ENCODE data around the gene TCEAL5.
"Not testable (repeated sequence)": the region's sequence is repeated elsewhere in the genome, so short reads cannot be mapped to it uniquely, and the experiment has no call there.

The TCEAL5 gene

DNA sequence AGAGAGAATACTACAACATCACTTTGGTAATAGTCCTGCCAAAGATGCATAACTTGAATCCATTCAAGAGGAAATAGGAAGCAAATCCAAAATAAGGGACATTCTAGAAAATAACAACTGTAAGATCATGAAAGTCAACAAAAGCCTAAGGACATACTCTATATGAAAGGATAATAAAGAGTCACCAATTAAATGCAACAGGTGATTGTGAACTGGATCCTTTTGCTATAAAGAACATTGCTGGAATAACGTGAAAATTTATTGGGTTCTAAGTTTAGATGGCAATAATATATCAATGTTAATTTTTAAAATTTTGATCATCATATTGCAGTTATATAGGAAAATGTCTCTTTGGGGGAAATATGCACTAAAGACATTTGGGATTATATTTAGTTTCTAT lies 41.7 kb downstream of the TCEAL5 start:
- H3K27ac ChIP-seq (ENCODE audit: low read depth, low read length): no peak overlapping the region
- H3K36me3 ChIP-seq (ENCODE audit: control insufficient read depth, insufficient read depth, low read length): no peaks in the 10 kb centered on the region
- H3K4me1 ChIP-seq (ENCODE audit: control insufficient read depth, insufficient read depth, low read length): peaks cover 4% of the 10 kb centered on the region; the same call in 1 of the 2 replicates
- H3K27me3 ChIP-seq (ENCODE audit: control insufficient read depth, insufficient read depth, low read length): peaks cover 16% of the 10 kb centered on the region; the same call in 1 of the 2 replicates
- H3K4me3 ChIP-seq (ENCODE audit: low read depth, low read length): no peak overlapping the region
- no peaks in the 10 kb centered on the region for H3K9me3 ChIP-seq (ENCODE audit: control insufficient read depth, insufficient read depth, low read depth, low read length)
- H3K9ac ChIP-seq (ENCODE audit: low read length): no peak overlapping the region

DNA sequence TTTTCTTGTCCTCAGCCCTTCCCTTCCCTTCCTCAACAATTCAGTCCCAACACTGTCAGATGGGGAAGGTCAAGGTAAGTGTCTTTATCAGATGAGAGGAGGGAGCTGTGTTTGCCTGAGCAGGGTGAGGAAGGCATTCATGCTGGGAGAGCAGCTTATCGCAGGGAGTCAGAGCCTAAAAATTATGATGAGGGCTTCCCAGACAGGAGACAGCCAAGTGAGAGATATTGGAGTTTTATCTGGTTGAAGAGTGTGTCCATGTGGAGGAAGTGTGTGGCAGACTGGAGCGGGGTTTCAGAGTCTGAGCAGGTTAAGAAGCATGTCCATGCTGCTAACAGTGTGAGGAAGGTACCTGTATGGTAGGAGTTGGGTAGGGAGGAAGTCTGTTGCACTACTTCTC lies 43.3 kb downstream of the TCEAL5 start:
- H3K9me3 ChIP-seq (ENCODE audit: control insufficient read depth, insufficient read depth, low read depth, low read length): no peaks in the 10 kb centered on the region
- H3K27me3 ChIP-seq (ENCODE audit: control insufficient read depth, insufficient read depth, low read length): peaks cover 16% of the 10 kb centered on the region; the same call in 1 of the 2 replicates
- no peak overlapping the region for H3K4me3 ChIP-seq (ENCODE audit: low read depth, low read length)
- H3K9ac ChIP-seq (ENCODE audit: low read length): no peak overlapping the region
- no peak overlapping the region for H3K27ac ChIP-seq (ENCODE audit: low read depth, low read length)
- peaks cover 4% of the 10 kb centered on the region; the same call in 1 of the 2 replicates for H3K4me1 ChIP-seq (ENCODE audit: control insufficient read depth, insufficient read depth, low read length)
- H3K36me3 ChIP-seq (ENCODE audit: control insufficient read depth, insufficient read depth, low read length): no peaks in the 10 kb centered on the region

DNA sequence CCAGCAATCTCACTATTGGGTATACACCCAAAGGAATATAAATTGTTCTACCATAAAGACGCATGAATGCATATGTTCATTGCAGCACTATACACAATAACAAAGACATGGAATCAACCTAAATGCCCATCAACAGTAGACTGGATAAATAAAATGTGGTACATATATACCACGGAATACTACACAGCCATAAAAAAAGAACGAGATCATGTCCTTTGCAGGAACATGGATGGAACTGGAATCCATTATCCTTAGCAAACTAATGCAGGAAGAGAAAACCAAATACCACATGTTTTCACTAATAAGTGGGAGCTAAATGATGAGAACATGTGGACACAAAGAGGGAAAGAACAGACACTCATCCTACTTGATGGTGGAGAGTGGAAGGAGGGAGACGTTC lies 50.6 kb downstream of the TCEAL5 start:
- H3K9ac ChIP-seq (ENCODE audit: low read length): not testable (repeated sequence)

More for the DNA sequence above, 50.6 kb downstream of the TCEAL5 start:
- H3K27me3 ChIP-seq (ENCODE audit: control insufficient read depth, insufficient read depth, low read length): peaks cover 21% of the 10 kb centered on the region; the same call in 1 of the 2 replicates
- H3K36me3 ChIP-seq (ENCODE audit: control insufficient read depth, insufficient read depth, low read length); H3K9me3 ChIP-seq (ENCODE audit: control insufficient read depth, insufficient read depth, low read depth, low read length); H3K4me1 ChIP-seq (ENCODE audit: control insufficient read depth, insufficient read depth, low read length); H3K4me3 ChIP-seq (ENCODE audit: low read depth, low read length); H3K27ac ChIP-seq (ENCODE audit: low read depth, low read length): not testable (repeated sequence)

Measured in HUES6 (cell line).